A673 (cell line): ENCODE data around the gene UBD.

ENCODE experiments used
- EZH2 ChIP-seq: fragments of 200-600 bp; sonication (generic); IDR thresholded peaks from 2 replicates; pipeline ENCODE4 v1.6.1; 2017; ENCODE audit warnings: borderline replicate concordance, low read depth, mild to moderate bottlenecking, mixed read lengths, antibody characterized with exemption, low read length; ENCODE audit not compliant: poor library complexity, severe bottlenecking
- TF ChIP-seq, protein P1 (sequence below): fragments of 300-800, 200-600 bp; sonication (generic); conservative IDR thresholded peaks from 2 replicates; pipeline ENCODE4 v1.5.1; 2017; ENCODE audit warnings: low read depth, mild to moderate bottlenecking, antibody characterized with exemption, low read length, moderate library complexity, mixed read lengths

DNA sequence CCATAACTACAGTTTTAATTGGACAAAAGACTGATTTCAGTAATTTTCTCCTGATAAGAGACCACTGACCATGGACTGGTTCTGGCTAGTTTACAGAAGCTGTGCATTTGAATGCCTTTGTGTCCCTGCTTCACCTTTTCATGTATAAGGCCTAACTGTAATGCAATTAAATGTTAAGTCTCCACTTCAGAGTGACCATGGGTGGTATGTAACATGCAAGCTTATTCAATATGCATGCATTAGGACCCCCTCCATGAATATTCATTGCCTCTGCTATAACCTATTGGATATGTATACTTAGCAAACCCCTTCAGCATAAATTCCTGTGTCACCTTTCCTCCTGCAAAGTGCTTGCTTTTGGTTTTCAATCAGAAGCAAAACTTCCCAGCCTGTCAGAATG, 2.2 kb downstream of the UBD start:
- TF ChIP-seq, protein P1, sequence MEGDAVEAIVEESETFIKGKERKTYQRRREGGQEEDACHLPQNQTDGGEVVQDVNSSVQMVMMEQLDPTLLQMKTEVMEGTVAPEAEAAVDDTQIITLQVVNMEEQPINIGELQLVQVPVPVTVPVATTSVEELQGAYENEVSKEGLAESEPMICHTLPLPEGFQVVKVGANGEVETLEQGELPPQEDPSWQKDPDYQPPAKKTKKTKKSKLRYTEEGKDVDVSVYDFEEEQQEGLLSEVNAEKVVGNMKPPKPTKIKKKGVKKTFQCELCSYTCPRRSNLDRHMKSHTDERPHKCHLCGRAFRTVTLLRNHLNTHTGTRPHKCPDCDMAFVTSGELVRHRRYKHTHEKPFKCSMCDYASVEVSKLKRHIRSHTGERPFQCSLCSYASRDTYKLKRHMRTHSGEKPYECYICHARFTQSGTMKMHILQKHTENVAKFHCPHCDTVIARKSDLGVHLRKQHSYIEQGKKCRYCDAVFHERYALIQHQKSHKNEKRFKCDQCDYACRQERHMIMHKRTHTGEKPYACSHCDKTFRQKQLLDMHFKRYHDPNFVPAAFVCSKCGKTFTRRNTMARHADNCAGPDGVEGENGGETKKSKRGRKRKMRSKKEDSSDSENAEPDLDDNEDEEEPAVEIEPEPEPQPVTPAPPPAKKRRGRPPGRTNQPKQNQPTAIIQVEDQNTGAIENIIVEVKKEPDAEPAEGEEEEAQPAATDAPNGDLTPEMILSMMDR: no peak
- no peak for TF ChIP-seq EZH2
